GM21723 (cell line): Measurements from ENCODE around the gene NDUFA7.
"Not testable (repeated sequence)": the region's sequence is repeated elsewhere in the genome, so short reads cannot be mapped to it uniquely, and the experiment has no call there.

Source experiments
- ATAC-seq: cut with Tn5 transposase; IDR thresholded peaks from one replicate; pipeline ENCODE4 v1.9.1; 2021; ENCODE audit warnings: mild to moderate bottlenecking, moderate library complexity; ENCODE audit not compliant: unreplicated experiment

NDUFA7 gene

GRCh38 chr19:8342316-8342683 is 21.1 kb upstream of the NDUFA7 start:
- ATAC-seq = no peak

GRCh38 chr19:8341504-8341903 is 20.3 kb upstream of the NDUFA7 start:
- ATAC-seq = not testable (repeated sequence)

- ATAC-seq = no peak
Observed at GRCh38 chr19:8340341-8341096, 19.3 kb upstream of the NDUFA7 start.

GRCh38 chr19:8338835-8339234 is 17.7 kb upstream of the NDUFA7 start:
- ATAC-seq = no peak

- ATAC-seq = no peak
Observed at GRCh38 chr19:8337728-8338127, 16.6 kb upstream of the NDUFA7 start.

- no peak for ATAC-seq
Observed at GRCh38 chr19:8336660-8337059, 15.5 kb upstream of the NDUFA7 start.

GRCh38 chr19:8336072-8336569 is 14.9 kb upstream of the NDUFA7 start:
- ATAC-seq = no peak

GRCh38 chr19:8335343-8336071 is 14.3 kb upstream of the NDUFA7 start:
- ATAC-seq = no peak

- ATAC-seq = no peak
Observed at GRCh38 chr19:8334458-8335342, 13.5 kb upstream of the NDUFA7 start.

GRCh38 chr19:8333767-8334457 is 12.7 kb upstream of the NDUFA7 start:
- no peak for ATAC-seq

- no peak for ATAC-seq
Observed at GRCh38 chr19:8332976-8333766, 12.0 kb upstream of the NDUFA7 start.

- ATAC-seq = no peak
Observed at GRCh38 chr19:8331263-8331845, 10.2 kb upstream of the NDUFA7 start.

- ATAC-seq = no peak
Observed at GRCh38 chr19:8329996-8330395, 8.8 kb upstream of the NDUFA7 start.

- ATAC-seq = no peak
Observed at GRCh38 chr19:8325454-8325853, 4.3 kb upstream of the NDUFA7 start.

GRCh38 chr19:8324186-8325050 is 3.2 kb upstream of the NDUFA7 start:
- no peak for ATAC-seq

- ATAC-seq = no peak
Observed at GRCh38 chr19:8323781-8324185, 2.6 kb upstream of the NDUFA7 start.

GRCh38 chr19:8322638-8322997 is 1.4 kb upstream of the NDUFA7 start:
- no peak for ATAC-seq

GRCh38 chr19:8321986-8322637 is 937 bp upstream of the NDUFA7 start:
- ATAC-seq = no peak
